ENCODE data around the gene C2orf92.

DNA sequence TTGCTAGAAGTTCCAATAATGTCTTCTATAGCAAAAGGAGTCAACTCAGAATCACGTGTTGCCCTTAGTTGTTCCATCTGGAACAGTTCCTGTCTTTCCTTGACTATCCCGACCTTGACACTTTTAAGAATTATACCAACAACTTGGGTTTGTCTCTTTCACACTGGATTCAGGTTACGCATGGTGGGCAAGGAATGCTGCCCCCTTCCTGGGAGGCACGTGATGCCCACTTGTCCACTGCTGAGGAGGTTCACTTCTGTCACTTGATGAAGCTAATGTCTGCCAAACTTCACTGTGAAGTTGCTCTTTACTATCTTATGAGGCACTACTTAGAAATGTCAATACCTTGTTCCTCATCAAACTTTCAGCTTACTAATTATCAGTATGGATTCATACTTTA lies 18.4 kb upstream of the C2orf92 start:
- TF ChIP-seq CTCF (IDR thresholded peaks at IDR 0.05; ENCODE audit: poor library complexity, severe bottlenecking) (no peak), EZH2 (IDR thresholded peaks at IDR 0.05; ENCODE audit: borderline replicate concordance, insufficient read depth, low read length, poor library complexity, severe bottlenecking) (no peak), REST (IDR thresholded peaks at IDR 0.05; ENCODE audit: borderline replicate concordance) (no peak), RAD21 (conservative IDR thresholded peaks at IDR 0.05) (no peak), SMC3 (conservative IDR thresholded peaks at IDR 0.05; ENCODE audit: poor library complexity) (no peak)
